ENCODE data around the gene ANO4. TPM values are rescaled to one million over a fixed set of nuclear protein-coding genes. Genes with fewer than 3 reads are reported as not detected.

ANO4 gene
- total RNA-seq, 1 donor from 2014 or later, result 0.13 TPM

GRCh38 chr12:100797786-100798185, 3.2 kb downstream of the ANO4 start:
- no peak for TF ChIP-seq CTCF (IDR thresholded peaks at IDR 0.05; ENCODE audit: insufficient read depth, low read length, poor library complexity, severe bottlenecking)
- Histone ChIP-seq H3K27me3 (ENCODE audit: control insufficient read depth, insufficient read depth, low read length) (peaks cover 13% of the 10 kb centered on the region), H3K36me3 (ENCODE audit: control insufficient read depth, insufficient read depth, low read length) (no peaks in the 10 kb centered on the region), H3K4me3 (ENCODE audit: low read depth, low read length) (no peak overlapping the region)
- no peak for DNase-seq (ENCODE audit: low read depth)

- Histone ChIP-seq H3K4me3 (ENCODE audit: low read depth, low read length) (no peak overlapping the region), H3K36me3 (ENCODE audit: control insufficient read depth, insufficient read depth, low read length) (no peaks in the 10 kb centered on the region), H3K27me3 (ENCODE audit: control insufficient read depth, insufficient read depth, low read length) (peaks cover 13% of the 10 kb centered on the region)
- no peak for DNase-seq (ENCODE audit: low read depth)
- TF ChIP-seq CTCF (IDR thresholded peaks at IDR 0.05; ENCODE audit: insufficient read depth, low read length, poor library complexity, severe bottlenecking), result no peak
Measured at GRCh38 chr12:100798286-100799160, 3.9 kb downstream of the ANO4 start.

- Histone ChIP-seq H3K4me3 (ENCODE audit: low read depth, low read length) (no peak overlapping the region), H3K36me3 (ENCODE audit: control insufficient read depth, insufficient read depth, low read length) (no peaks in the 10 kb centered on the region), H3K27me3 (ENCODE audit: control insufficient read depth, insufficient read depth, low read length) (peaks cover 6% of the 10 kb centered on the region)
- TF ChIP-seq CTCF (IDR thresholded peaks at IDR 0.05; ENCODE audit: insufficient read depth, low read length, poor library complexity, severe bottlenecking), result no peak
- DNase-seq (ENCODE audit: low read depth), result no peak
Measured at GRCh38 chr12:100799770-100800169, 5.2 kb downstream of the ANO4 start.

GRCh38 chr12:100800723-100801122, 6.1 kb downstream of the ANO4 start:
- no peaks in the 10 kb centered on the region for H3K27me3 ChIP-seq (ENCODE audit: control insufficient read depth, insufficient read depth, low read length)
- no peak for DNase-seq (ENCODE audit: low read depth)
- no peak for TF ChIP-seq CTCF (IDR thresholded peaks at IDR 0.05; ENCODE audit: insufficient read depth, low read length, poor library complexity, severe bottlenecking)
- H3K4me3 ChIP-seq (ENCODE audit: low read depth, low read length), result no peak overlapping the region
- no peaks in the 10 kb centered on the region for H3K36me3 ChIP-seq (ENCODE audit: control insufficient read depth, insufficient read depth, low read length)

GRCh38 chr12:100801320-100801719, 6.7 kb downstream of the ANO4 start:
- DNase-seq (ENCODE audit: low read depth), result no peak
- H3K4me3 ChIP-seq (ENCODE audit: low read depth, low read length), result no peak overlapping the region
- H3K36me3 ChIP-seq (ENCODE audit: control insufficient read depth, insufficient read depth, low read length), result no peaks in the 10 kb centered on the region
- no peak for TF ChIP-seq CTCF (IDR thresholded peaks at IDR 0.05; ENCODE audit: insufficient read depth, low read length, poor library complexity, severe bottlenecking)
- no peaks in the 10 kb centered on the region for H3K27me3 ChIP-seq (ENCODE audit: control insufficient read depth, insufficient read depth, low read length)

GRCh38 chr12:100808777-100809176, 14.2 kb downstream of the ANO4 start:
- H3K4me3 ChIP-seq (ENCODE audit: low read depth, low read length), result no peak overlapping the region
- H3K36me3 ChIP-seq (ENCODE audit: control insufficient read depth, insufficient read depth, low read length), result no peaks in the 10 kb centered on the region
- DNase-seq (ENCODE audit: low read depth), result no peak
- H3K27me3 ChIP-seq (ENCODE audit: control insufficient read depth, insufficient read depth, low read length), result no peaks in the 10 kb centered on the region
- TF ChIP-seq CTCF (IDR thresholded peaks at IDR 0.05; ENCODE audit: insufficient read depth, low read length, poor library complexity, severe bottlenecking), result no peak
